CD4-positive, alpha-beta T cell treated with Interleukin-17A for 1 hour (primary cell): ENCODE data around the gene CNTNAP2.

Source experiments
- DNase-seq: peaks from one replicate; pipeline ENCODE4 v3.0.0-alpha.2; 2020

Gene CNTNAP2

GRCh38 chr7:146922782-146923181 lies 806.2 kb downstream of the CNTNAP2 start:
- no peak for DNase-seq

GRCh38 chr7:146926841-146927240 lies 810.2 kb downstream of the CNTNAP2 start:
- no peak for DNase-seq

GRCh38 chr7:146937836-146938235 lies 821.2 kb downstream of the CNTNAP2 start:
- DNase-seq, result no peak

- no peak for DNase-seq
These were observed 826.9 kb downstream of the CNTNAP2 start for GRCh38 chr7:146943483-146943882.

- DNase-seq, result no peak
These were observed 832.1 kb downstream of the CNTNAP2 start for GRCh38 chr7:146948703-146949102.

- DNase-seq, result no peak
These were observed 839.7 kb downstream of the CNTNAP2 start for GRCh38 chr7:146956321-146956720.

- DNase-seq, result no peak
These were observed 840.3 kb downstream of the CNTNAP2 start for GRCh38 chr7:146956853-146957252.

- DNase-seq, result no peak
These were observed 844.3 kb downstream of the CNTNAP2 start for GRCh38 chr7:146960773-146961391.

- no peak for DNase-seq
These were observed 845.0 kb downstream of the CNTNAP2 start for GRCh38 chr7:146961617-146962016.

GRCh38 chr7:146966274-146966673 lies 849.7 kb downstream of the CNTNAP2 start:
- no peak for DNase-seq

GRCh38 chr7:146982482-146982881 lies 865.9 kb downstream of the CNTNAP2 start:
- no peak for DNase-seq

GRCh38 chr7:146991596-146991995 lies 875.0 kb downstream of the CNTNAP2 start:
- no peak for DNase-seq

GRCh38 chr7:146993764-146994163 lies 877.2 kb downstream of the CNTNAP2 start:
- DNase-seq, result no peak

GRCh38 chr7:147008530-147008929 lies 891.9 kb downstream of the CNTNAP2 start:
- no peak for DNase-seq

GRCh38 chr7:147012666-147013065 lies 896.1 kb downstream of the CNTNAP2 start:
- DNase-seq, result no peak

- no peak for DNase-seq
These were observed 897.2 kb downstream of the CNTNAP2 start for GRCh38 chr7:147013825-147014224.

GRCh38 chr7:147014286-147014955 lies 897.8 kb downstream of the CNTNAP2 start:
- no peak for DNase-seq

GRCh38 chr7:147015999-147016398 lies 899.4 kb downstream of the CNTNAP2 start:
- no peak for DNase-seq

GRCh38 chr7:147022056-147022455 lies 905.5 kb downstream of the CNTNAP2 start:
- DNase-seq, result no peak

GRCh38 chr7:147023440-147023839 lies 906.8 kb downstream of the CNTNAP2 start:
- DNase-seq, result no peak

GRCh38 chr7:147029953-147030352 lies 913.4 kb downstream of the CNTNAP2 start:
- DNase-seq, result no peak

- no peak for DNase-seq
These were observed 917.0 kb downstream of the CNTNAP2 start for GRCh38 chr7:147033641-147034040.

GRCh38 chr7:147041438-147041837 lies 924.8 kb downstream of the CNTNAP2 start:
- no peak for DNase-seq

GRCh38 chr7:147044941-147045340 lies 928.3 kb downstream of the CNTNAP2 start:
- no peak for DNase-seq

- no peak for DNase-seq
These were observed 931.1 kb downstream of the CNTNAP2 start for GRCh38 chr7:147047696-147048095.
